ENCODE measurements around the gene NEK10.
"Not testable (repeated sequence)": the region's sequence is repeated elsewhere in the genome, so short reads cannot be mapped to it uniquely, and the experiment has no call there.

The NEK10 gene

DNA sequence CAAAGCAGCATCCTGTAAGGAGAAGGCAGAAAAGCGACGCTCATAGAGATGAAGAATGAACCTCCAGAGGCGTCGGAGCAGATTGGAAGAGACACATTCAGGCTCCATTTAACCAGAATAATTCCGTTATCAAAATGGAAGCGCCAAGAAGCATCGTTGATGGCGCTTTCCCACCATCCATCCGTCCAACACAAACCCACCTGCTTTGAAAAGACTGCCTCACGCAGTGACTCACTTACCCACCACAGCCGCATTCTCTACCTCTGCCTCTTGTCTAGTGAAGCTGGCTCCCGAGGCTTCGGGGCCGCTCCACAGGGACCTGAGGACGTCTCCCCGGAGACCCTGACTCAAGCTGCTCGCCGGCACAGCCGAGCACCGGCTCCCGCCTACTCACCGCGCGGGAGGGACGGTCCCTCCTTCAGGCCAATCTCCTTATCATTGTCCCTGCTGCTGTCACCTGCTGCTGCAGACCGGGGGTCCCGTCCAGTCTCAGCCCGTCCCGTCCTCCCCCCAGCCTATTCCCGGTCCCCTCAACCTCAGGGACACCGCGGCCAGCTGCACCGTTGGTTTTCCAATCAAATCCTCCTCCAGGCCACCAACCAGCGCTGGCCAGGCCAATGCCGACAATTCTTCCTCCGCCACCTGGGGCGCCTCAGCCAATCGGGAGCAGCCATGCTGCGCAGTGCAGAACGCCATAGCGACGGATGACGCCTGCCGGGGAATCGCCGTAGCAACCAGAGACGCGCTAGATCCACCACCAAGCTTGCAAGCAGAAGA lies at the start of gene NEK10:
Gene NEK10 (minus strand): TSS at position 553 of the 777 bp plus-strand sequence. CDS start 16,501 bp downstream, outside the sequence.
- in situ Hi-C loops (cut with HindIII; ENCODE audit: low sequenced_read_pairs) = loop anchor here (5.0 kb wide), 1 partner anchor 38 kb away; no protein-coding TSS in a partner anchor

DNA sequence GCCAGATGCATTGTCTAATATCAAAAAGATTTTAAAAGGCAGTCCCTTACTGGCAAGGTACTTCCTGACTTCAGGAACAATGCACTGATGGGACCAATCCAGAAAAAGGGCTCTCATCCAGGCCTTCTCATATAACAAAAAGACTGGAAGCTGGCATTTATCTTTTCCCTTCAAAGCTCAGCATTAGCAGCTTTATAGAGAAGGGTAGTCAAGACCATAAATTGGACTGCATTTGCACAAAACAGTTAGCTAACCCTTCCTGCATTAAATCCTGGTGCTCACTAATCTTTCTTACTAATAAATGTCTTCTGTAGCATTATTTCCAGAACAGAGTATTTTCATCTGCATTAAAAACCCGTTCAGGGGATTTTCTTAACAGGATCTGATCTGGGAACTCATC lies 46.0 kb upstream of the NEK10 start:
- in situ Hi-C loops (cut with HindIII; ENCODE audit: low sequenced_read_pairs) = no loop called here

- in situ Hi-C loops (cut with HindIII; ENCODE audit: low sequenced_read_pairs) = no loop called here
Measured at GRCh38 chr3:27392950-27393679, 23.9 kb upstream of the NEK10 start.

DNA sequence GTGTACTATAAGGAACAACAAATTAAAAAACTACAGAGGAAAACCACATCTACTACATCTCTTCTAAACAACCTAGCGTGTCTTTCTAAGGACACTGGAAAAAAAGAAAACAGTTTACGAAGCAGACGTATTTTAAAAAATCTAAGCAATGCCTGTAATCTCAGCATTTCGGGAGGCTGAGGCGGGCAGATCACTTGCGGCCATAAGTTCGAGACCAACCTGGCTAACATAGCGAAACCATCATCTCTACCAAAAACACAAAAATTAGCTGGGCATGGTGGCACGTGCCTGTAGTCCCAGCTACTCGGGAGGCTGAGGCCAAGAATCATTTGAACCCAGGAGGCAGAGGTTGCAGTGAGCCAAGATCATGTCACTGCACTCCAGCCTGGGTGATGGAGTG lies 23.2 kb upstream of the NEK10 start:
- in situ Hi-C loops (cut with HindIII; ENCODE audit: low sequenced_read_pairs) = not testable (repeated sequence)

DNA sequence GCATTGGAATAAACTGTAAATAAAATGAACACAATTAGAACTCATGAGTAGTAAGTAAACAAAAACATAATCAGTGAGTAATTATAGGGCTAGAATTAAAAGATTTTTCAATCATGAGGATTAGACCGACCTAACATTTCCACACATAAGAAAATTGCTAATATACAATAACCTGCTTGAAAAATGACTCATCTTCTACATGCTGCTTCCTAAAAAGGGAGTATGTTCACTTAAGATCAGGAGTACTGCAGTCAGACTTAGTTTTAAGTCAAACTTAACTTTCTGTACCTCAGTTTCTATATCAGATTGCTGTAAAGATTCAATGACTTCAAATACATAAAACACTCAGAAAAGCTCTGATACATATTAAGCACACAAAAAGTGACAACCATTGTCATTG lies 22.6 kb upstream of the NEK10 start:
- in situ Hi-C loops (cut with HindIII; ENCODE audit: low sequenced_read_pairs) = no loop called here

GRCh38 chr3:27387625-27388024 lies 18.4 kb upstream of the NEK10 start:
- in situ Hi-C loops (cut with HindIII; ENCODE audit: low sequenced_read_pairs) = no loop called here

- in situ Hi-C loops (cut with HindIII; ENCODE audit: low sequenced_read_pairs) = no loop called here
Measured at GRCh38 chr3:27385504-27385903, 16.3 kb upstream of the NEK10 start.

DNA sequence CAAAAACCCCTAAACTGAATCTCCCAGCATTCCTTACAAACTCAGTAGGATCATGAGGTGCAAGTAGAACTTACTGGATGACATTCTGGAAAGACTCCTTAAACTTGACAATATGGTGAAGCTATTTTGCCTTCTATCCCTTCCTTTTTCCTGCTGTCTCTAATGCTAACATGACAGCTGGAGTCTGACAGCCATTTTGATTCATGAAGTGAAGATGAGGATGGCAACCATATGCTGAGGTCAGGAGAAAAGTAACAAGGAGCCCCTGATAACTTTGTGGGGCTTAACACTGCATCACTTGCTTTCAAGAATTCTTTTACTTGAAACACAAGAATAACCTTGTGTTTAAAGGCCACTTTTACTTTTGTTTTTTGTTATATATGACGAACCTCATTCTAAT lies 15.0 kb upstream of the NEK10 start:
- in situ Hi-C loops (cut with HindIII; ENCODE audit: low sequenced_read_pairs) = no loop called here

DNA sequence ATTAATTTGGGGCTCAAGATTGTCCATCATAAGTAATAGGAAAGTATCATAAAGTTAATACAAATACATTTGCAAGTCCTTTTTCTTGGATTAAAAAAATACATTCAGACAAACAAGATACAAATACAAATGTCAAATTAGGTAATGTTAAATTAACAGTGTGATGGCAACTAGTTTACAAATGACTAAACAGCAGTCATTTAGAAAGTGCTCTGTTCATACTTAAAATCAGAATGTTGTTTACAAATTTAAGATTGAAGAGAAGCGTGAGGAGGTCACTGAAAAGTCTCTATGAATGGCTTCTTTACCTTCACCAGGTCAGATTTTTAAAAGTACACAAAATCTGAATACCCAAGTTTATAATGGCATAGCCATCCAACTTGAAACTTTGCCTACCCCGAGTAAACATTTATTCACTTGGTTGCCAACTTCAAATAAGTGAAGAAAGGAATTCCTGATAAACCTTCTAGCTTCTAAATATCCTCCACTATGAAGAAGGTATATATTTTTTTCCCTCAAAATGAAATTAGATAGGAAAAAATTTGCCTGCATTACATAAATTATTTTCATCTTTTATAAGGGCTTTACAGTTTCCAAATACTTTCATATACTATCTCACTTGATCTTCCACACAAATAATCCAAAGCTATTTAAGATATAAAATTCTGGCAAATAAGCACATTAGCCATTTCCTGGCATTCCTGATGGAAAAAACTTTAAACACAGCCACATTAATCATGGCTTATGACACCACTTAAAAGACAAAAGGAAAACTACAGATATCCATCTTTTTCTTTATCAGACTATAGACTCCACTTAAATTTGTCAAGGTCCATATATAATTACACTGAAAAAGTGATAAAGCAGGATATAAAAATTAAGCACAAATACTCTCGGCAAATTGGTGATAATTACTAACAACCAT lies 11.5 kb upstream of the NEK10 start:
- in situ Hi-C loops (cut with HindIII; ENCODE audit: low sequenced_read_pairs) = no loop called here

DNA sequence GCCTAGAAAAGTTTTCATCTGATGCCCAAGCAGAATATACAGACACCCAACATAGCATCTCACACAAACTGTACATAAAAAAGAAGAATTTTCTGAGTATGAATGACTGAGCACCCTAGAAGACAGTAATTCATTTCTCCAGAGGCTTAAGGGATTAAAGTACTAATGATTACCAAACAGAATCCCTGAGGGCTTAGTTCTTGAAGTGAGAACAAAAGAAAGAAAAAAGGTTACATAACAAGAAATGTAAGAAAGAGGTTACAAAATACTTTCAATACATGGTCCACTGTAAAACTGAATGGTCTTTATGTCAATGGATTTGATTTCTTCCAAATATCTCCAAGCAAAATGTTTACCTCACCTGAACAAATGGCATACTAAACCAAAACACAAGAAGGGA lies 9.1 kb upstream of the NEK10 start:
- in situ Hi-C loops (cut with HindIII; ENCODE audit: low sequenced_read_pairs) = no loop called here

DNA sequence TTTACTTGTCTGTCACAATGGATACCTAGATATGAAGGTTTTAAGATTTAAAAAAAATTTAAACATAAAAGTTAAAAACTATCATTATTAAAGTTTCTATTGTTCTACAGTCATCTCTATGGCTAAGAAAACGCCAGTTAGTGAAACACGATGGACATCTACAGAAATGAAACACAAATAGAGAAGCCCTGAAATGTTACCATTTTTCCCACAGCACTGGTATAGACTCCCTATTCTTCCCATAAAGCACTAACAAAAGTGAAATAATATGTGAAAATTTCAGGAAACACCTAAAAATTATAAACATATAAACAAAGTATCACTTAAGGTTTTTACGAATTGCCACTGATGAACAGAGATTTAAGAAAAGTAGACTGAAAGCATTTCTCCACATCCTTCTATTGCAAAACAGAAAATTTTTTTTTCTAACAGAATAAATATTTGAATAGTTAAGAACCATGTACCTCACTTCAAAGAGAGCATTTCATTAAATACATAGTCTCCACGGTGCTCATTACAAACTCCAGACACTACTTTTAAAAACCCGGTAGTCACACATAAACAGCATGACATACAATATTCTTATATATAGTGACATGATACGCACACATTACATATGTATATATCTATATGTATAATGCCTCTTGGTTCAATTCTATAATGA lies 7.1 kb upstream of the NEK10 start:
- in situ Hi-C loops (cut with HindIII; ENCODE audit: low sequenced_read_pairs) = no loop called here

DNA sequence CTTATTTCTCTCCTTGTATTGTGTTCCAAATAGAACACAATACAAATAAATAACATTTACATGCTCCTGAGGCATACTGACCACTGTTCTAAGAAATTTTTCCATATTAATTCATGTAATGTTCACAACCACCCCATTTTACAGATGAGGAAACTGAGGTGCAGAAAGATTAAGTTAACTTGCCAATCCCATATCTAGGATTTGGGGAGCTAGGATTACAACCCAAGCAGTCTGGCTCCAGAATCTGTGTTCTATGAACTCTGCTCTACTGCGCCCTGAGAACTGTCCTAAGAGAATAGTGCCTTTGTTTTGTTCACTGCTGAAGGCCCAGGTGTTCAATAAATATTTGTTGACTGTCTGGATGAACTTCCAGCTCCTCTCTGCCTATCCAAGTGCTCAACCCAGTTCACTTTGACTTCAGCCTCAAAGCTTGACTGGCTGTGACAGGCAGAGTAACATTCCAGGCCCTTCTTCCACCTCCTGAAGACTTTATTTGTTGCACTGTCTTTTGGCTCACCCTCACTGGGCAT lies 3.1 kb downstream of the NEK10 start:
- in situ Hi-C loops (cut with HindIII; ENCODE audit: low sequenced_read_pairs) = loop anchor here (5.0 kb wide), 1 partner anchor 41 kb away; no protein-coding TSS in a partner anchor

DNA sequence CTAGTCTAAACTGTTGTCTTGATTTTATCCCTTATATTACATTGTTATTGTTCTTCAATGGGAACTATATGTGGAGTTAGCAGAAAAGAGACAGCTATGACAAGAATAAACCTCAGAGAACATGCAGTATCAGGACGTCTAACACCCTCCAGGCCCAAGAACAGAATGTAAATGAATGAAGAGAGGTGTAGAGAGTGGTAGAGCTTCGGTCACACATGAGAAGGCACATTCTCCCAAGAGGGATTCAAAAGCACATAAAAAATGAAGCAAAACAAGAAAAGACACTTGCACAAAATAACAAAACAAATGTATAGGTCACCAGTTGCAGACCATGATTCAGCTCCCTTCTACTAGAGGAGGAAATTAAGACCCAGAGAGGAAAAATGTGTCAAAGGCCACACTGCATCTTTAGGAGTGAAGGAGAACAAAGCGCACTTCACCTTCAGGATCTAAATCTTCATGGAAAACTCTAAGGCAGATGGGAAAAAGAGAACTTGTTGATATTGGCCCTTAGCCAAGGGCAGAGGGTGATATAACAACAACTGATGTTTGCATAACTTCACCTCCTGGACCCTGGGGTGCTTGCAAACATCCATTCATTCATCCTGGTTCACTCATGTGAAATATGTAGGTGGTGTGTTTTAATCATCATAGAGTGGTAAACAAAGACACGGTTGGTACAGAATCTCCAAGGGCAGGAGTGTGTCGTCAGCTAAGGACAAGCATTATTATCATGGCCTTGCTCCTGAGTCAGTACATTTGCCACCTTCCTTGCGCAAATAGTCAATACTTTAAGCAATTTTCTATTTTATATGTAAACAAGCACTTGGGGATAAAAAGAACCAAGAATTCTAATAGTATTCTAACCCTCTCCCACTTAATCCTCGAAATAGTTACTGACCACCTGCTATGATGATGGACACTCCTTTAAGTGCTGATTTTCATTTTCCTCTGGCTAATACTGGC lies 8.8 kb downstream of the NEK10 start:
- in situ Hi-C loops (cut with HindIII; ENCODE audit: low sequenced_read_pairs) = no loop called here

DNA sequence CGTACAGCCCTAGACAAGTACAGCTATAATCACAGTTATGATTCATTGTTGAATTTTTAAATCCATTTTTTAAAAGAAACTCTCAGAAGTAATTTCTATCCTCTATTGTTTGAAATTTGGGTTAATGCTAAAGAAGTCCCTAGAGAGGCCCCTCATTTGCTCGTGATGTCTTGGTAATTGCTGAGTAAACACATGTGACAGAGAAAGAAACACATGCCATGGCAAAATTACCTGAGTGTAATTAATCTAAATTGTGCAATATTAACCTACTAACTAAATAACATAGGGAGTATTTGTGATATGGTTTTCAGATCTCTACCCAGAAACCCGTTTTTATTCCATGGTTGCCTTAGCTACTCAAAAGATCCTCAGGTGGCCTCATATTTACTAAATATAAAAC lies 10.8 kb downstream of the NEK10 start:
- in situ Hi-C loops (cut with HindIII; ENCODE audit: low sequenced_read_pairs) = no loop called here

GRCh38 chr3:27357665-27358258 lies 11.4 kb downstream of the NEK10 start:
- in situ Hi-C loops (cut with HindIII; ENCODE audit: low sequenced_read_pairs) = no loop called here

GRCh38 chr3:27356976-27357375 lies 12.2 kb downstream of the NEK10 start:
- in situ Hi-C loops (cut with HindIII; ENCODE audit: low sequenced_read_pairs) = no loop called here

GRCh38 chr3:27354588-27355203 lies 14.5 kb downstream of the NEK10 start:
- in situ Hi-C loops (cut with HindIII; ENCODE audit: low sequenced_read_pairs) = no loop called here

DNA sequence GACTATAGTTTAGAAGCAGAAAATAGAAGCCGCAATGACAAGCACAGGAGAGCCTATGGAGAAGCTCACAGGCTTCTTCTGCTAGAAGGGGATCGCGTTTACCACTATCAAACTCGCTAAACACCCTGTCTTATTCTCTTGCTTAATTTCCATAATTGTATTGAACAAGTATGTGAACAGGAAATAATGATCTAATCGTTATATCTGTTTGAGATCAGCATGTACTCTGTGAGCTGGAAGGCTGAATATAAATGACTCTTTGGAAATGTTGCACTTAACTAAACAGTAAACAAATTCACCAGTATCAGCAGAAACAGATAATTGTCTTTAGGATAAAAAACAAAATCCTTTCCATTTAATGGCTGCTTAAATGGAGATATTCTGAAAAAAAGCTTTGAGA lies 15.0 kb downstream of the NEK10 start:
- in situ Hi-C loops (cut with HindIII; ENCODE audit: low sequenced_read_pairs) = no loop called here
